Fibroblast of lung (primary cell): ENCODE results near the gene GSG1.

ENCODE experiments used
- CTCF ChIP-seq, 2 donors: IDR thresholded peaks in 1 of 2; conservative IDR thresholded peaks in 1 of 2; 1 replicate in 1 of 2; 2 replicates in 1 of 2; pipeline ENCODE4 v1.5.1; 2011 to 2012; ENCODE audit warnings: low read length in 2 of 2, control low read depth in 1 of 2, inconsistent platforms in 1 of 2, low read depth in 1 of 2, mild to moderate bottlenecking in 1 of 2
- EZH2 ChIP-seq: IDR thresholded peaks from 2 replicates; pipeline ENCODE4 v1.5.1; 2012; ENCODE audit warnings: low read length, control low read depth, mild to moderate bottlenecking; ENCODE audit errors: missing control alignments

- TF ChIP-seq CTCF (conservative IDR thresholded peaks at IDR 0.05 in 1 of 2, IDR thresholded peaks at IDR 0.05 in 1 of 2; ENCODE audit: low read depth in 1 of 2, low read length in 2 of 2) (no peak), EZH2 (no peak)
Measured at GRCh38 chr12:13093191-13093847, 10.1 kb downstream of the GSG1 start.
